Activated naive CD8-positive, alpha-beta T cell treated with anti-CD3 and anti-CD28 coated beads, Interleukin-2, amount 10 ng/mL, durations not matched to agents 7 days and 5 days (primary cell): Measurements from ENCODE around the gene RDX. TPM values are rescaled to one million over a fixed set of nuclear protein-coding genes. Genes with fewer than 3 reads are reported as not detected.

Experiments
- ATAC-seq: fragments of 150-1000 bp; cut with Tn5 transposase; one replicate; pipeline ENCODE4 v1.10.0; 2021; ENCODE audit warnings: low read depth, moderate library complexity
- POLR2A ChIA-PET: fragments of 350-600 bp; sonication (Branson Sonifier 250); formaldehyde crosslinking; loops from one replicate; lab custom pipeline; 2021; ENCODE audit warnings: antibody characterized with exemption; lab: Charles Lee
- DNase-seq: peaks from one replicate; pipeline ENCODE4 v3.0.0; 2021
- H3K27ac Mint-ChIP-seq: one replicate; pipeline ENCODE4 v1.8.0; 2022; ENCODE audit warnings: mild to moderate bottlenecking, mixed read lengths
- H3K27me3 Mint-ChIP-seq: one replicate; pipeline ENCODE4 v1.8.0; 2022; ENCODE audit warnings: mild to moderate bottlenecking, moderate library complexity, mixed read lengths
- H3K36me3 Mint-ChIP-seq: one replicate; pipeline ENCODE4 v1.8.0; 2021; ENCODE audit warnings: mild to moderate bottlenecking, mixed read lengths
- H3K4me1 Mint-ChIP-seq: one replicate; pipeline ENCODE4 v1.8.0; 2021; ENCODE audit warnings: mixed read lengths
- H3K4me3 Mint-ChIP-seq: one replicate; pipeline ENCODE4 v1.8.0; 2022; ENCODE audit warnings: mild to moderate bottlenecking, moderate library complexity, mixed read lengths
- H3K9me3 Mint-ChIP-seq: one replicate; pipeline ENCODE4 v1.8.0; 2021; ENCODE audit warnings: mixed read lengths
- total RNA-seq, 2 experiments: library from RNA; stranded (reverse); gene quantifications; one replicate each; pipeline ENCODE4 v1.2.3, GENCODE V29; 2021

The RDX gene
- total RNA-seq, 2 experiments from 2014 or later: 30.4 to 38.1 TPM

GRCh38 chr11:110179064-110179463 is 117.3 kb downstream of the RDX start:
- DNase-seq: no peak
- H3K9me3 Mint-ChIP-seq: no peaks in the 10 kb centered on the region
- no peaks in the 10 kb centered on the region for H3K36me3 Mint-ChIP-seq
- ATAC-seq: no peak
- H3K4me3 Mint-ChIP-seq: no peak overlapping the region
- no peak overlapping the region for H3K27ac Mint-ChIP-seq
- POLR2A ChIA-PET: no interaction called here
- H3K4me1 Mint-ChIP-seq: peaks cover 2% of the 10 kb centered on the region
- H3K27me3 Mint-ChIP-seq: no peaks in the 10 kb centered on the region

DNA sequence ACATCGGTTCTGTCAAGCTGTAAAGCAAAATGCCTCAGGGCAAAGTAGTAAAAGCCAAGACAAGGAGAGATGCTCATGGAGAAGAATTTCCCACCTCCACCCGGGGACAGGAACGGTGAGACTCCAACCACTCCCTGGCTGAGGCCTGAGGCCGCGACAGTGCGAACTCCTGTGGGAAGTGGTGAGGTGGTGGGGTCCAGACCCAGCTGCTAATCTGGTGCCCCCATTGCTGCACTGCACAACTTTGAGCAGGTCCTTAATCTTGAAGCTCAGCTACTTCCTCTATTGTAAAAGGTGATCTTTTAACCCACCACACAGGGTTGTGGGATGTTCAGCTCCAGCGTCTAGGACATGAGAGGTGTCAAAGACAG is 119.3 kb downstream of the RDX start:
- Mint-ChIP-seq H3K4me3 (no peak overlapping the region), H3K4me1 (peaks cover 5% of the 10 kb centered on the region), H3K27me3 (peaks cover 6% of the 10 kb centered on the region), H3K9me3 (no peaks in the 10 kb centered on the region), H3K36me3 (no peaks in the 10 kb centered on the region), H3K27ac (no peak overlapping the region)
- ATAC-seq (no peak), DNase-seq (no peak)
- POLR2A ChIA-PET: no interaction called here

- no peaks in the 10 kb centered on the region for H3K9me3 Mint-ChIP-seq
- H3K4me1 Mint-ChIP-seq: peaks cover 5% of the 10 kb centered on the region
- H3K4me3 Mint-ChIP-seq: no peak overlapping the region
- ATAC-seq: no peak
- H3K27me3 Mint-ChIP-seq: peaks cover 7% of the 10 kb centered on the region
- DNase-seq: no peak
- H3K36me3 Mint-ChIP-seq: no peaks in the 10 kb centered on the region
- no peak overlapping the region for H3K27ac Mint-ChIP-seq
- POLR2A ChIA-PET: no interaction called here
These were observed 119.9 kb downstream of the RDX start for GRCh38 chr11:110176366-110177085.

- POLR2A ChIA-PET: no interaction called here
- Mint-ChIP-seq H3K9me3 (no peaks in the 10 kb centered on the region), H3K27ac (no peak overlapping the region), H3K4me1 (peaks cover 5% of the 10 kb centered on the region), H3K36me3 (no peaks in the 10 kb centered on the region), H3K27me3 (peaks cover 12% of the 10 kb centered on the region), H3K4me3 (no peak overlapping the region)
- DNase-seq (no peak), ATAC-seq (no peak)
These were observed 121.6 kb downstream of the RDX start for GRCh38 chr11:110174645-110175310.

DNA sequence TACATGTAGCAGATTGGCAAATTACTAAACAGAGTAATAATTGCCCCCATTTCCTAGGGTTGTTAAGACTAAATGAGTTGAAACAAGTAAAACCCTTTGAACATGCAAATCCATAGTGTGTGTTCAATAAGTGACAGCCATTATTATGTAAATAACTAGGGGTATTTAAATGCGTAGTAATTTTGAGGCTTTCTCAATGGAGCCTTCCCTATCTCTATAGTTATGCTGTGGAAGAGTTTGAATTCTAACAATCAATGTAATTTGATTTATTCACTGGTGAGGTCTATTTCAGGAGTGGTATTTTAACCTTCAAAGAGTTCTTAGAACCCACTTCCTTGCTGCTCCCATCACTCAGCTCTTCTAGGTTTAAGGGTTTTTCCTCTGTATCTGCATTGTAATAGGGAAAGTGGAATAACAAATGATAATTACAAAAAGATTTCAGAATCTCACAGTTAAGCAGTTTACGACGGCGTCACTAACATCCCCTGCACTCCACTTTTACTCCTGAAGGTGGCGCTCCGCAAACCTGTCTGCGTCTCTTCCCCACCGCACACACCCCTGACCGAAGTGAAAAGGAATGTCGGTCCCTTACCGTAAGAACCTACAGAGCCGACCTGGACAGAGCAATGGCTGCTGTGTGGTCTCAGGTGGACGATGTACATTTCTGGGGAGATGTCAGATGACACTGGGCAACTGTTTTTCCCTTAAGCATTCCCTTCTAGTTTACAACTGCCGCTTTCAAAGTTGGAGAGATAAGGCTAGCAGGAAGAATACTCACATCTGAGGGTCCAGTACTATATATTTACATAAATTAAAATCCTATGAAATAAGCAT is 122.4 kb downstream of the RDX start:
- peak; percentile 74 for ATAC-seq
- peaks cover 5% of the 10 kb centered on the region for H3K4me1 Mint-ChIP-seq
- POLR2A ChIA-PET: no interaction called here
- no peak overlapping the region for H3K27ac Mint-ChIP-seq
- no peaks in the 10 kb centered on the region for H3K9me3 Mint-ChIP-seq
- peaks cover 12% of the 10 kb centered on the region for H3K27me3 Mint-ChIP-seq
- H3K36me3 Mint-ChIP-seq: no peaks in the 10 kb centered on the region
- DNase-seq: peak; percentile 65
- peak overlapping the region; percentile 39 for H3K4me3 Mint-ChIP-seq

GRCh38 chr11:110172468-110173065 is 123.8 kb downstream of the RDX start:
- H3K9me3 Mint-ChIP-seq: no peaks in the 10 kb centered on the region
- ATAC-seq (no peak), DNase-seq (no peak)
- H3K4me1 Mint-ChIP-seq: peaks cover 5% of the 10 kb centered on the region
- no peak overlapping the region for H3K4me3 Mint-ChIP-seq
- H3K27ac Mint-ChIP-seq: no peak overlapping the region
- H3K36me3 Mint-ChIP-seq: no peaks in the 10 kb centered on the region
- POLR2A ChIA-PET: no interaction called here
- peaks cover 16% of the 10 kb centered on the region for H3K27me3 Mint-ChIP-seq

DNA sequence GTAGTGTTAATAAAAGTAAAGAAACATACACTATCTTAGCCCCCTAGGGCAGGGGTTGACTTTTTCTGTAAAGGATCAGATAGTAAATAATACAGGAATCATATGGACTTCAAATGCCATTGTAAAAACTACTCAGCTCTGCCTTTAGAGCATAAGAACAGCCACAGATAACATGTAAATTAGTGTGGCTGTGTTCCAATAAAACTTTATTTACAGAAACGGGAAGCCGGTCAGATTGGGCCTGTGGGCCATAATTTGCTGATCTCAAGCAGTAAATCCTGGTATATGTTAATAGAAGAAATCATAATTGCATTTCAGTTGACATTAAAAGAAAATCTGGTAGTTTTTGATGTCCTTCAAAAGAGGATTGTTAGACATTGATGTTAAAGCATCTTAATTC is 126.7 kb downstream of the RDX start:
- Mint-ChIP-seq H3K36me3 (no peaks in the 10 kb centered on the region), H3K27ac (no peak overlapping the region), H3K27me3 (peaks cover 16% of the 10 kb centered on the region), H3K9me3 (no peaks in the 10 kb centered on the region), H3K4me3 (no peak overlapping the region), H3K4me1 (peaks cover 5% of the 10 kb centered on the region)
- POLR2A ChIA-PET: no interaction called here
- no peak for ATAC-seq
- no peak for DNase-seq

DNA sequence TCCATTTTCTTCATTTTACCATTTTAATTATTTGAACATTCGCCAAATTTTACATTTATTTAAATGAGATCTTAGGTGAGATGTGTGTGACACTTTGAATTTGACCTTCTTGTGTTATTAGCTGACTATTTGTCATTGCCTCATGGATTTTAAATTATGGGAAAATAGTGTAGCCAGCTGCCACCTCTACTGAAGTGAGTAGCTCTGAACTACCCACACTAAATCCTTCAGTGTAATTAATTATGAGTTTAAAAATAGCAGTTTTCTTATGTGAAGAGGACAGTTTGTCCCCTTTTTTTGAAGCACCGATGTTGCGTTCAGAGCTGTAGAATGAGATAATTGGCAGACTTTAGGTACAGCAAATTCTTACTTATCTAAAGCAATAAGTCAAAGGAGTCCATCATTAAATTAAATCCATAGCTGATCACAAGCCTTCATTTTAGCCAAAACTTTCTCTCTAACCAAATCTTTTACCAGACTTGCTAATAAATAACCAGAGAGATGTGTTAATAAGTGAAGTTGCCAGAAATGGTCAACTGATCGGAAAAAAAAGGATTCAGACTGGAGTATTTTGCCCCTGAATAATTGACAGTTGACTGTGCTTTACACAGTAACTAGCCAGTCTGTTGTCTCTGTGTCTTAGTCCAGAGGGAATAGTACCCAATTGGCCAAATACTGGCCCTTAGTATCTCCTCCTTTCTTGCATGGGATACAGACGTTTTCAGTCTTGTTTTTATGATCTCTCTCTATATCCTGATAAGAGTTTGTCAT is 128.2 kb downstream of the RDX start:
- peaks cover 15% of the 10 kb centered on the region for H3K27me3 Mint-ChIP-seq
- no peak for ATAC-seq
- no peaks in the 10 kb centered on the region for H3K4me1 Mint-ChIP-seq
- POLR2A ChIA-PET: no interaction called here
- no peak overlapping the region for H3K4me3 Mint-ChIP-seq
- H3K36me3 Mint-ChIP-seq: no peaks in the 10 kb centered on the region
- DNase-seq: no peak
- no peak overlapping the region for H3K27ac Mint-ChIP-seq
- no peaks in the 10 kb centered on the region for H3K9me3 Mint-ChIP-seq

- ATAC-seq (no peak), DNase-seq (no peak)
- Mint-ChIP-seq H3K27ac (no peak overlapping the region), H3K4me3 (no peak overlapping the region), H3K4me1 (no peaks in the 10 kb centered on the region), H3K27me3 (peaks cover 7% of the 10 kb centered on the region), H3K9me3 (no peaks in the 10 kb centered on the region), H3K36me3 (no peaks in the 10 kb centered on the region)
- POLR2A ChIA-PET: no interaction called here
These were observed 131.1 kb downstream of the RDX start for GRCh38 chr11:110165039-110165925.

DNA sequence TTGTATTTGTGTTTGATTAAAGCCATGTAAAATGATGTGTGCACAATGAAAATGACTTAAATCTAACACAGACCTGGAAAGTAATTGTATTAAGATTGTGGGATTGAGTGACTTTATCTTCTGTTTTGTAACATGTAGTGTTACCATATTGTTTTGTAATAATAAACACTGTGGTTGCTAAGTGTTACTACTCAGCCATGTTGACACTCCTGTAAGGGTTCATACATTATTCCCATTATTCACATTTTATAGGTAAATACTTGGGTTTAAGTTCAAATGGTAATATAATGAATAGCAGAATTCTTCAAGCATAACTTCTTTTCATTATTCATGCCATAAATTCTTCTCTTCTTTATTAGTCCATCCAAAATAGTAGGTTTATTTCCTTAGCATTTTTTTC is 134.2 kb downstream of the RDX start:
- ATAC-seq (no peak), DNase-seq (no peak)
- H3K27me3 Mint-ChIP-seq: peaks cover 3% of the 10 kb centered on the region
- no peak overlapping the region for H3K4me3 Mint-ChIP-seq
- no peaks in the 10 kb centered on the region for H3K9me3 Mint-ChIP-seq
- POLR2A ChIA-PET: no interaction called here
- H3K4me1 Mint-ChIP-seq: no peaks in the 10 kb centered on the region
- no peak overlapping the region for H3K27ac Mint-ChIP-seq
- H3K36me3 Mint-ChIP-seq: no peaks in the 10 kb centered on the region

DNA sequence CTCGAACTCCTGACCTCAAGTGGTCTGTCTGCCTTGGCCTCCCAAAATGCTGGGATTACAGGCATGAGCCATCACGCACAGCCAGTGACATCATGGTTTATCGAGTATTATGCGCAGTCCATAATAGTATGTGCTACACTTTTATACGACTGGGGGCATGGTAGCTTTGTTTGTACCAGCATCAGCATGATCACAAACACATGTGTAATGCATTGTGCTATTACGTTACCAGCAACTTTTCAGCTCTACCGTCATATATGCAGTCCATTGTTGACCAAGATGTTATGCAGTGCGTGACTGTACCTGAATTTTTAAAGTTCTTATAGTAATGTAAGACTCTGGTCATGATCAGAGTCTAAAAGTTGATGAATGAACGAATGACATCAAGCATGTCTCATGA is 135.4 kb downstream of the RDX start:
- H3K9me3 Mint-ChIP-seq: no peaks in the 10 kb centered on the region
- H3K4me3 Mint-ChIP-seq: no peak overlapping the region
- no peak for DNase-seq
- POLR2A ChIA-PET: no interaction called here
- no peaks in the 10 kb centered on the region for H3K4me1 Mint-ChIP-seq
- H3K27ac Mint-ChIP-seq: no peak overlapping the region
- ATAC-seq: no peak
- peaks cover 3% of the 10 kb centered on the region for H3K27me3 Mint-ChIP-seq
- no peaks in the 10 kb centered on the region for H3K36me3 Mint-ChIP-seq

DNA sequence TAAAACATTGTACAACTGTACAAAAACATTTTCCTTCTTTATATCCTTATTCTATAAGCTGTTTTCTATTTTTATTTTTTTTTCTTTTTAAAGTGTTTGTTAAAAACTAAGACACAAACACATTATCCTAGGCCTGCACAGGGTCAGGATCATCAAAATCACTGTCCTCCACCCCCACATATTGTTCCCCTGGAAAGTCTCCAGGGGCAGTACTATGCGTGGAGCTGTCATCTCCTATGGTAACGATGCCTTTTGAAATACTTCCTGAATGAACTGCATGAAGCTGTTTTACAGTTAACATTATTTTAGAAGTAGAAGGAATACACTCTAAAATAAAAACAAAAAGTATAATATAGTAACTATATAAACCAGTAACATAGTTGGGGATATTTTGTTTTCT is 136.0 kb downstream of the RDX start:
- no peak overlapping the region for H3K4me3 Mint-ChIP-seq
- no peak for ATAC-seq
- no peaks in the 10 kb centered on the region for H3K36me3 Mint-ChIP-seq
- POLR2A ChIA-PET: no interaction called here
- H3K4me1 Mint-ChIP-seq: no peaks in the 10 kb centered on the region
- no peak overlapping the region for H3K27ac Mint-ChIP-seq
- peaks cover 3% of the 10 kb centered on the region for H3K27me3 Mint-ChIP-seq
- no peak for DNase-seq
- H3K9me3 Mint-ChIP-seq: no peaks in the 10 kb centered on the region
